GM12872 (cell line): Measurements from ENCODE around the gene LDLRAD3.

Experiments
- TF ChIP-seq, protein P1 (sequence below): IDR thresholded peaks from 3 replicates; pipeline ENCODE4 v1.5.1; 2011; ENCODE audit warnings: low read depth, mild to moderate bottlenecking, low read length, moderate library complexity; ENCODE audit not compliant: insufficient read depth

The LDLRAD3 gene

GRCh38 chr11:35935390-35935789, 8.5 kb upstream of the LDLRAD3 start:
- TF ChIP-seq, protein P1, sequence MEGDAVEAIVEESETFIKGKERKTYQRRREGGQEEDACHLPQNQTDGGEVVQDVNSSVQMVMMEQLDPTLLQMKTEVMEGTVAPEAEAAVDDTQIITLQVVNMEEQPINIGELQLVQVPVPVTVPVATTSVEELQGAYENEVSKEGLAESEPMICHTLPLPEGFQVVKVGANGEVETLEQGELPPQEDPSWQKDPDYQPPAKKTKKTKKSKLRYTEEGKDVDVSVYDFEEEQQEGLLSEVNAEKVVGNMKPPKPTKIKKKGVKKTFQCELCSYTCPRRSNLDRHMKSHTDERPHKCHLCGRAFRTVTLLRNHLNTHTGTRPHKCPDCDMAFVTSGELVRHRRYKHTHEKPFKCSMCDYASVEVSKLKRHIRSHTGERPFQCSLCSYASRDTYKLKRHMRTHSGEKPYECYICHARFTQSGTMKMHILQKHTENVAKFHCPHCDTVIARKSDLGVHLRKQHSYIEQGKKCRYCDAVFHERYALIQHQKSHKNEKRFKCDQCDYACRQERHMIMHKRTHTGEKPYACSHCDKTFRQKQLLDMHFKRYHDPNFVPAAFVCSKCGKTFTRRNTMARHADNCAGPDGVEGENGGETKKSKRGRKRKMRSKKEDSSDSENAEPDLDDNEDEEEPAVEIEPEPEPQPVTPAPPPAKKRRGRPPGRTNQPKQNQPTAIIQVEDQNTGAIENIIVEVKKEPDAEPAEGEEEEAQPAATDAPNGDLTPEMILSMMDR = no peak

DNA sequence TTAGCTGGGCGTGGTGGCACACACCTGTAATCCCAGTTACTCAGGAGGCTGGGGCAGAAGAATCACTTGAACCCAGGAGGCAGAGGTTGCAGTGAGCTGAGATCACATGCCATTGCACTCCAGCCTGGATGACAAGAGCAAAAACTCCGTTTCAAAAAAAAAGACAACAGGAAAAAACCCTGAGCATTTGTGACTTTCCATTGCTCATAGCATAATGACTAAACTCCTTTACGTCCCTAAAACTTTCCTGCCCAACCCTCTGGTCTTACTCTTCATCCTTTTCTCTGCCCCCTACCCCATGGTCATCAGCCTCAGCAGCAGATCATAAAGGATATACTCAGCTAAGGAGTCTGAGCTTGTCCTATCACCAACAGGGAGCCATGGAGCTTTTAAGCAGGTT, 6.8 kb upstream of the LDLRAD3 start:
- TF ChIP-seq, protein P1 = no peak

- TF ChIP-seq, protein P1 = no peak
Observed at GRCh38 chr11:35937700-35938099, 6.2 kb upstream of the LDLRAD3 start.

DNA sequence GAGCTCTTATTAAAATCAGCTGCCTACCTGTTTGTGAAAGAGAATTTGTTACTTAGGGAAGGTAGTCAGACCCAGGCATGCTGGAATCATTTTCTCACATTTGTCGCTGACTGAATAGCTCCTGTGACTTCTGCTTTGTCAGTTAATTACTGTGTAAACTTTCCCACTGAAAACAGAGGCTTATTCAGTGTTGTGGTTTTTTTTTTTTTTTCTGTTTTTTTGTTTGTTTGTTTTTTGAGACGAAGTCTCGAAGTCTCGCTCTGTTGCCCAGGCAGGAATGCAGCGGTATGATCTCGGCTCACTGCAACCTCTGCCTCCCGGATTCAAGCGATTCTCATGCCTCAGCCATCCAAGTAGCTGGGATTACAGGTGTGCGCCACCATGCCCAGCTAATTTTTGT, 5.6 kb upstream of the LDLRAD3 start:
- TF ChIP-seq, protein P1 = no peak

GRCh38 chr11:35943309-35943708, 553 bp upstream of the LDLRAD3 start:
- TF ChIP-seq, protein P1 = no peak

DNA sequence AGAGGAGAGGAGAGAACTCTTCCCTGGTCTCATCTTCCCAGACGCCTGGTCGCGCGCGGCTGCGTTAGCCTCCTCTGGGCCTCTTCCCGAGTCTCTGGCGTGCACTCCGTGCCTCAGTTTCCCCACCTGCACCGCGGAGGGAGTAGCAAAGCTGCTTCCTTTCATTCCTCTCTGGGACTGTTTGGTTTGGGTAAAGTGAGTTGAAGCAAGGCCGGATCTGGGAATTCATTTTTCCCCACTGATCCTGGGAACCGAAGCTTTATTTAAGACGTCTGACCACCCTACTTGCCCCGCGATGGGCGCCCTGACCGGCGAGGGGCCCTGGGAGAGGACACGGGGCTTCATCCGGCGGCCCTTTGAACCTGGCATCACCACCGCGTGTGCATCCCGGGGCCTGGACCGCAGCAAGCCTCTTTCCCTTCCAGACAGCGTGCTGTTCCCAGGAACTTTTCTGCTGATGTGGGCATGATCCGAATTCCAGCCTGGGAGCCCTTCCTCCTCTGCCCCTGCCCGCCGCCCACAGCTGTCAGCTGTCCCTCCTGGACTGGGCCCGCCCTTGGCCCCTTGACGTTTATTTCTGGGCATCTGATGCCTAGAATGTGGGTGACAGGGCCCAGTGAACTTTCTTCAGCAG, 758 bp downstream of the LDLRAD3 start:
- TF ChIP-seq, protein P1 = no peak

GRCh38 chr11:35945137-35945518, 1.3 kb downstream of the LDLRAD3 start:
- TF ChIP-seq, protein P1 = no peak
